Choroid plexus epithelial cell (primary cell): ENCODE results near the gene RUSC2.

ENCODE experiments used
- DNase-seq: peaks from one replicate; pipeline ENCODE4 v3.0.0-alpha.2; 2010; ENCODE audit warnings: low read depth
- H3K4me3 ChIP-seq: 2 replicates; pipeline ENCODE4 v1.5.1; 2011; ENCODE audit warnings: low read depth, mild to moderate bottlenecking, control low read depth, low read length, moderate library complexity
- TF ChIP-seq, protein P1 (sequence below): conservative IDR thresholded peaks from 2 replicates; pipeline ENCODE4 v1.5.1; 2011; ENCODE audit warnings: low read depth, mild to moderate bottlenecking, control low read depth, inconsistent platforms, low read length, moderate library complexity

Gene RUSC2

GRCh38 chr9:35508069-35508468 lies 18.2 kb downstream of the RUSC2 start:
- TF ChIP-seq, protein P1, sequence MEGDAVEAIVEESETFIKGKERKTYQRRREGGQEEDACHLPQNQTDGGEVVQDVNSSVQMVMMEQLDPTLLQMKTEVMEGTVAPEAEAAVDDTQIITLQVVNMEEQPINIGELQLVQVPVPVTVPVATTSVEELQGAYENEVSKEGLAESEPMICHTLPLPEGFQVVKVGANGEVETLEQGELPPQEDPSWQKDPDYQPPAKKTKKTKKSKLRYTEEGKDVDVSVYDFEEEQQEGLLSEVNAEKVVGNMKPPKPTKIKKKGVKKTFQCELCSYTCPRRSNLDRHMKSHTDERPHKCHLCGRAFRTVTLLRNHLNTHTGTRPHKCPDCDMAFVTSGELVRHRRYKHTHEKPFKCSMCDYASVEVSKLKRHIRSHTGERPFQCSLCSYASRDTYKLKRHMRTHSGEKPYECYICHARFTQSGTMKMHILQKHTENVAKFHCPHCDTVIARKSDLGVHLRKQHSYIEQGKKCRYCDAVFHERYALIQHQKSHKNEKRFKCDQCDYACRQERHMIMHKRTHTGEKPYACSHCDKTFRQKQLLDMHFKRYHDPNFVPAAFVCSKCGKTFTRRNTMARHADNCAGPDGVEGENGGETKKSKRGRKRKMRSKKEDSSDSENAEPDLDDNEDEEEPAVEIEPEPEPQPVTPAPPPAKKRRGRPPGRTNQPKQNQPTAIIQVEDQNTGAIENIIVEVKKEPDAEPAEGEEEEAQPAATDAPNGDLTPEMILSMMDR = no peak
- H3K4me3 ChIP-seq = no peak overlapping the region
- DNase-seq = peak; percentile 31

- TF ChIP-seq, protein P1 = no peak
- DNase-seq = no peak
- no peak overlapping the region for H3K4me3 ChIP-seq
Observed at GRCh38 chr9:35510383-35510753, 20.5 kb downstream of the RUSC2 start.

DNA sequence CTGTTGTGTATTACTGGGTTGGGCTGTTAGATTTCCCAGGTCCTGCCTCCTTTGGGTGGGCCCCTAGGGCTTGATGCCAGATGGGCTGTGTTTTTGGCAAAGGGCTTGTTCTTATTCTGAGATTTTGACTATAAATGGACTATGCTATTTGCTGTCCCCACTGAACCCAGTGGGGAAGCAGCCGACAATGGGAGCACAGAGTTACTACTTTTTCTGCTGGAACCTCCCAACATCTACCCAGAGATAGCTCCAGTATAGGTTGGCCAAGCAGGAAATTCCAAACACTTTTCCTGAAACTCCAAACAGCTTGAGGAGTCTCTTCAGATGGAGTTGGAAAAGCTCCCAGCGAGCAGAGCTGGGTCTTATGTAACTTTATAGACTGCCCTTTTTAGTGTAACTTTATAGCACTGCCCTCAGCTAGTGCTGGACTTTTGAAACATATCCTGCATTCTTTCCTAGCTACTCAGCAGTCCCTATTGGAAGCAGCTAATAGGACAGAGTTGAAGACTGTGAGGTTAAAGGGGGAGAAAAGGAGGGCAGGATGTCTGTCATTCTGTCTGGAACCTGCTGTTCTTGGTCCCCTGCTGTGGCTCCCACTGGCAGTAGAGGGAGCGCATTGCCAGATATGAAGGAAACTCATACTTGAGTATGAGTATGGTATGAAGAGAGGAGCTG lies 21.0 kb downstream of the RUSC2 start:
- DNase-seq = peak; percentile 95
- TF ChIP-seq, protein P1 = peak; percentile 34
- H3K4me3 ChIP-seq = no peak overlapping the region

GRCh38 chr9:35511453-35511852 lies 21.5 kb downstream of the RUSC2 start:
- H3K4me3 ChIP-seq = no peak overlapping the region
- TF ChIP-seq, protein P1 = no peak
- DNase-seq = no peak

GRCh38 chr9:35515766-35516165 lies 25.9 kb downstream of the RUSC2 start:
- TF ChIP-seq, protein P1 = no peak
- H3K4me3 ChIP-seq = no peak overlapping the region
- DNase-seq = peak; percentile 51

- TF ChIP-seq, protein P1 = no peak
- DNase-seq = peak; percentile 76
Observed at GRCh38 chr9:35516479-35516878, 26.6 kb downstream of the RUSC2 start.

GRCh38 chr9:35517131-35517530 lies 27.2 kb downstream of the RUSC2 start:
- DNase-seq = no peak
- no peak overlapping the region for H3K4me3 ChIP-seq
- TF ChIP-seq, protein P1 = no peak

More at GRCh38 chr9:35516479-35516878, 26.6 kb downstream of the RUSC2 start:
- H3K4me3 ChIP-seq = no peak overlapping the region
